HFF-Myc (cell line): ENCODE data around the gene TMEM200C.
"Not testable (repeated sequence)": the region's sequence is repeated elsewhere in the genome, so short reads cannot be mapped to it uniquely, and the experiment has no call there.

Experiments used
- DNase-seq: peaks from one replicate; pipeline ENCODE4 v3.0.0-alpha.2; 2011; ENCODE audit warnings: low read depth; ENCODE audit errors: extremely low read depth
- H3K4me3 ChIP-seq: replicated peaks from 2 replicates; pipeline ENCODE4 v1.5.1; 2011; ENCODE audit warnings: low read depth, mild to moderate bottlenecking, control low read depth, low read length
- TF ChIP-seq, protein P1 (sequence below): IDR thresholded peaks from 2 replicates; pipeline ENCODE4 v1.5.1; 2012; ENCODE audit warnings: mild to moderate bottlenecking, low read depth, low read length, control low read depth; ENCODE audit errors: missing control alignments

TMEM200C gene

GRCh38 chr18:5865521-5865920 lies 29.8 kb downstream of the TMEM200C start:
- TF ChIP-seq, protein P1, sequence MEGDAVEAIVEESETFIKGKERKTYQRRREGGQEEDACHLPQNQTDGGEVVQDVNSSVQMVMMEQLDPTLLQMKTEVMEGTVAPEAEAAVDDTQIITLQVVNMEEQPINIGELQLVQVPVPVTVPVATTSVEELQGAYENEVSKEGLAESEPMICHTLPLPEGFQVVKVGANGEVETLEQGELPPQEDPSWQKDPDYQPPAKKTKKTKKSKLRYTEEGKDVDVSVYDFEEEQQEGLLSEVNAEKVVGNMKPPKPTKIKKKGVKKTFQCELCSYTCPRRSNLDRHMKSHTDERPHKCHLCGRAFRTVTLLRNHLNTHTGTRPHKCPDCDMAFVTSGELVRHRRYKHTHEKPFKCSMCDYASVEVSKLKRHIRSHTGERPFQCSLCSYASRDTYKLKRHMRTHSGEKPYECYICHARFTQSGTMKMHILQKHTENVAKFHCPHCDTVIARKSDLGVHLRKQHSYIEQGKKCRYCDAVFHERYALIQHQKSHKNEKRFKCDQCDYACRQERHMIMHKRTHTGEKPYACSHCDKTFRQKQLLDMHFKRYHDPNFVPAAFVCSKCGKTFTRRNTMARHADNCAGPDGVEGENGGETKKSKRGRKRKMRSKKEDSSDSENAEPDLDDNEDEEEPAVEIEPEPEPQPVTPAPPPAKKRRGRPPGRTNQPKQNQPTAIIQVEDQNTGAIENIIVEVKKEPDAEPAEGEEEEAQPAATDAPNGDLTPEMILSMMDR = no peak
- H3K4me3 ChIP-seq = no peak overlapping the region
- DNase-seq = no peak

- not testable (repeated sequence) for DNase-seq, H3K4me3 ChIP-seq
These were observed 33.2 kb downstream of the TMEM200C start for GRCh38 chr18:5862127-5862526.

DNA sequence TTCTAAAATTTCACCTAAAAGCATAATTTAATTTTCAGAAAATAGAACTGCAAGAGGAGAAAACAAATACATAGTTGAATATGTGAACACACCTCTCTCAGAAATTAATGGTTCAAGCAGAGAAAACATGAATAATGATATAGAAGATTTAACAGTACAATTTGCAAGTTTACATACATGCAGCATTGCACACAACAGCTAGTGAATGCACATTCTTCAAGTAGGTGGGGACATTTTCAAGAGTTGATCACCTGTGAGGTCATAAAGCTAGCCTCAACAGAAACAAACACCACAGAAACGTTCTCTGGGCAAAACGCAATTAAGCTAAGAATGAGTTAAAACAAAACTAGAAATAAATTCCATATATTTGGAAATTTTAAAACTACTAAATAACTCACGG lies 38.1 kb downstream of the TMEM200C start:
- no peak overlapping the region for H3K4me3 ChIP-seq
- no peak for DNase-seq
- TF ChIP-seq, protein P1 = no peak

DNA sequence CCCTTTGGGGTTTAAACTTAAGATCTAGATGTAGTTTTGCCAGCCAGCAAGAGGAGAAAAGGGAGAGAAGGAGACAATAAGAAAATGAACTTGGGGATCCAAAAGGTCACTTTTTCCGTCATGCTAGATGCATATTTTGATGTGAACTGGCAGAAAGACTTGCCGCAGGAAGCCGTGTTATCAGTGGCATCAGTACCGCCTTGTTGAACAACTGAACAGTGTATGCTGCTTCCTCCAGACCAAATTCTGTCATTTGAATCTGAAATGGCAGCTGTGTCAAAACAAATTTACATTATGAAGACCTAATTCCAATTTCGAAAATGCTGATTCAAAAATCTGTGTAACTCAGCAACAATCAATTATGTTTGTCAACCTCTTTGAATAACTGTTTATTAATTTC lies 42.1 kb downstream of the TMEM200C start:
- no peak for DNase-seq
- H3K4me3 ChIP-seq = no peak overlapping the region

DNA sequence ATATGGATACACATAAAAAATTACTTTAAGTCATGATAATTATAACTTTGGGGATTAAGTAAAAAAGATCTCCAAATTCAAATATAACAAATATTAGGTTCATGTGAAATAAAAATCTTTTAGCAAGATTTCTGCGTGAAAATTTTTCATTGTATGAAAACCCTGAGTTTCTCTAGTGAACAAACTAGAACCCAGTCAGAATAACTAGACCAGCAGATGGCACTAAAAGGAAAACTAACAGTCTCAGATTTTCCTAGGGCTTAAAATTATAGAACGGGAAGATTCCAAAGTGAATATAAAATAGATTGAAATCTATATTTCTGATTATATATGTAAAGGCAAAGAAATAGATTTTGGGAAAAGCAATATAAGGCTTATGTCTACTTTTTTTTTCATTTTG lies 43.3 kb downstream of the TMEM200C start:
- no peak overlapping the region for H3K4me3 ChIP-seq
- TF ChIP-seq, protein P1 = no peak
- no peak for DNase-seq

More for the DNA sequence above, 42.1 kb downstream of the TMEM200C start:
- TF ChIP-seq, protein P1 = no peak

- no peak overlapping the region for H3K4me3 ChIP-seq
- no peak for DNase-seq
- TF ChIP-seq, protein P1 = no peak
These were observed 52.7 kb downstream of the TMEM200C start for GRCh38 chr18:5842653-5843052.

- TF ChIP-seq, protein P1 = no peak
- DNase-seq = no peak
- H3K4me3 ChIP-seq = no peak overlapping the region
These were observed 53.8 kb downstream of the TMEM200C start for GRCh38 chr18:5841518-5841917.
